HG02885 (cell line): Measurements from ENCODE around the gene ZNF763.
"Not testable (repeated sequence)": the region's sequence is repeated elsewhere in the genome, so short reads cannot be mapped to it uniquely, and the experiment has no call there.

Source experiments
- ATAC-seq: cut with Tn5 transposase; IDR thresholded peaks from one replicate; pipeline ENCODE4 v1.9.1; 2021; ENCODE audit warnings: mild to moderate bottlenecking; ENCODE audit not compliant: unreplicated experiment, poor library complexity

Gene ZNF763

DNA sequence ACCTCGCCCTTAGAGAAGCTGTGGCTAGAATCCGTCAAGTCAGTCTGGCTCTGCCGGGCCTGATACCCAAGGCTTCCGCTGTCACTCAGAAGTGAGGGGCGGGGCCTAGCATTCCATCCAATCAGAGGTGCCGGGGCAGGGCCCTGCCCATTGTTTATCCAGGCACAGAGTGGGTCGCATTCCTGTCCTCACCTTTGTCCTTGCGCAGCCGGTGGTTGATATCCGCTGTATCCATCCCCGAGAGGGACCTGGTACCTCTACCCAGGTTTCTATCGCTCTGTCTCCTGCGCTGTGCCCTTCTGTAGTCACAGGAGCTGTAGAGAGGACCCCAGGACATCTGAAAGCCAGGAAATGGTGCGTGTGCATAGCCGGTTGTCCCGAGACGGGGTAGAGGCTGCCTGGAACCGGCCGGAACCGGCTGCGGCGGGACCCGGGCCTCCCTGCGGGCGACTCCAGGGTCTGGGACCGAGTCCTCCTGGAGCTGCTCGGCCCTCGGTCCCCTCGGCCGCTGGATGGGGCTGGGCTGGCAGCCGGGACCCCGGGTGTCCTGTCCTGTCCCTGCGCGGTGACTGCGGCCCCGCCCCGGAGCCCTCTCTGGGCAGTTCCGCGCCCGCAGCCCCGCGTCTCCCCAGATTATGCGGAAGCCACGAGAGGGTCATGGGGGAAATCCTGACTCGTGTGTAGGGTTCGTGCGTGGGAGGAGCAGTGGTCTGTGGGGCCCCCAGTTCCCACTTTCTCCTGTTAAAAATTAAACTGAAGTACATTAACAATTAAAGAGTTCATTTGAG, at the start of gene ZNF763:
Gene ZNF763, plus strand, starts transcription at position 183 of the 788 bp plus-strand sequence. Its CDS starts 169 bp downstream, at position 352.
- ATAC-seq: peak; percentile 91

DNA sequence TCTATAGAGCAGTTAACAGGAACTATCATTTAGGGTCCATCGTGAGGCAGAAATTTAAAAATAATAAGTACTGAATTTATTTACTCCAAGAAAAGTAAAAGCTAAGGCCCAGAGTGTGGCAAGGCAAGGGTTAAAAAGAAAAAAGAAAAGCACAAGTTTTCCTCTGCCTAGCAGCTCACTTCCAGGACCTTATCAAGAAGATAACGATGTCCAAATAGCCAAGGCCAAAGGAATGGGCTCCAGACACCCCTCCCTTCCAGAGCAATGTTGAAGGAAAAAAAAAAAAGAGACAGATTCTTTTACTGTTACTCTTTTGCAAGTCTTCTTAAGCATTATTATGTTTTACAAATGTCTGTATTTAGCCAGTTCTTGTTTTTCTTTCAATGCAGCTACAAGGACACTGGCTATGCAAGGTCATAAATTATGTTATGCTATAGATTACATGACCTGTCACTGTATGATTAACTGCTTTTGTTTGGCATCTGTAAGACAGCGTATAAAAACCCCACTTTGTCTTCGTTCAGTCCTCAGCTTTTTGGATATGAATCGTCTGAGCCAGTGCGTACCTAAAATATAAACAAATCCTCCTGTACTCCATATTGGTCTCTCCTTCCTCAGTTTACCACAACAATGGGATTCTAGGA, 42.9 kb upstream of the ZNF763 start:
- ATAC-seq: no peak

DNA sequence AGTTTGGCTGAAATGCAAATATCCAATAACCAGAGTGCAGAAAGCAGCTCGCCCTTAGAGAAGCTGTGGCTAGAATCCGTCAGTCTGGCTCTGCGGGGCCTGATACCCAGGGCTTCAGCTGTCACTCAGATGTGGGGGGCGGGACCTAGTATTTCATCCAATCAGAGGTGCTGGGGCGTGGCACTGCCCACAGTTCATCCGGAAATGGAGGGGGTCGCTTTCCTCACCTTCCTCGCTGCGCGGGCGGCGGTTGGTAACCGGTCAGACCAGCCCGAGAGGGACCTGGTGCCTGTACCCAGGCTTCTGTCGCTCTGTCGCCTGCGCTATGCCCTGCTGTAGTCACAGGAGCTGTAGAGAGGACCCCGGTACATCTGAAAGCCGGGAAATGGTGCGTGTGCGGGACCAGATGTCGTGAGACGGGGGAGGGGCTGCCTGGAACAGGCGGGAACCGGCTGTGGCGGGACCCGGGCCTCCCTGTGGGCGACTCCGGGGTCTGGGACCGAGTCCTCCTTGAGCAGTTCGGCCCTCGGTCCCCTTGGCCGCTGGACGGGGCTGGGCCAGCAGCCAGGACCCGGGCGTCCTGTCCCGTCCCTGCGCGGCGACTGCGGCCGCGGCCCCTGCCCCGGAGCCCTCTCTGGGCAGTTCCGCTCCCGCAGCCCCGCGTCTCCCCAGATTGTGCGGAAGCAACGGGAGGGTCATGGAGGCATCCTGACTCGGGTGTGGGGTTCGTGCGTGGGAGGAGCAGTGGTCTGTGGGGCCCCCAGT, 39.8 kb upstream of the ZNF763 start, which contains the start of gene ZNF700:
Gene ZNF700, plus strand, starts transcription at position 222 of the 765 bp plus-strand sequence. Its CDS starts 104 bp downstream, at position 326.
- peak; percentile 87 for ATAC-seq

DNA sequence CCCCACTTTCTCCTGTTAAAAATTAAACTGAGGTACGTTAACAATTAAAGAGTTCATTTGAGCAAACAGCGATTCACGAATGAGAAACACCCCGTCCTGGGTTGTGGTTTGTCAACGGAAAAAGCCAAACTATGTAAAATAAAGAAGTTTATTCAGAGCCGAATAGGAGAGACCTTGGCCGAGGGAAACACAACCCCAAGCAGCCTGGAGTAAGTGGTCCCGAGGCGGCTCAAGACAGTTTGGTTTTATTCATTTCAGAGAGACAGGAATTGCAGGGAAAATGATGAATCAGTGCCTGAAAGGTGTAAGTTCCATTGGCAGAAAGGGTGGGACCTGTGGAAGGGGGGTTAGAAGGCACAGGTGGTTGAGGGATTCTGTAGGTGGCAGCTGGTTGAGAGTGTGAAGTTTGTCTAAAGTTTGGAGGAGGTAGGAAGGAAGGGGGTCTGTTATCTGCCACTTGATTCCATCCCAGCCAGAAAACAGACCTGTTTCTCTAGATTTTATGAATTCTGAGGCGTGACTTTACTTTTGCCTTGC, 39.1 kb upstream of the ZNF763 start:
- not testable (repeated sequence) for ATAC-seq

DNA sequence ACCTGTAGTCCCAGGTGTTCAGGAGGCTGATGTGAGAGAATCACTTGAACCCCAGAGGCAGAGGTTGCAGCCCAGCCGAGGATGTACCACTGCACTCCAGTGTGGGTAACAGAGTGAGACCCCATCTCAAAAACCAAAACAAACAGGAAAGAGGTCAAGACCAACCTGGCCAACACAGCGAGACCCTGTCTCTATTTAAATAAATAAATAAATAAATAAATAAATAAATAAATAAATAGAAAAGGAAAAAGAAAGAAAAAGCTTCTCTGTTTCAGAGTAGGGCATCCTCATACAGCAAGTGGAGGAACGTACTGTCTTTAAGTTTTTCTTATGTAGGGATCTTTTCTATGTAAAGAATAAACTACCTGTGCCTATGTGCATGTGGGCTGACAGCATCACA, 37.6 kb upstream of the ZNF763 start:
- no peak for ATAC-seq

DNA sequence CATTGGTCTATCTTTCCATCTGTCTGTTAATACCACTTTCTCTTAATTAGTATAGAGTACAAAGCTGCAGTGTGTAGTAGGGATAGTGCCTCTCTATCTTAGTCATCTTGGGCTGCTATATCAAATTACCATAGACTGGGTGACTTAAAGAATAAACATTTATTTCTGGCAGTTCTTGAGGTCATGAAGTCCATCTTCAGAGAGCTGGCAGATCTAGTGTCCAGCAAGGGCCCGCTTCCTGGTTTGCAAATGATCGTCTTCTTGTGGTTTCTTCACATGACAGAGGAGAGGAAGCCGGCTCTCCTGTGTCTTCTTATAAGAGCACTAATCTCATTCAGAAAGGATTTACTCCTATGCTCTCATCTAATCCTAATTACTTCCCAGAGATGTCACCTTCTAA, 33.8 kb upstream of the ZNF763 start:
- ATAC-seq: no peak

DNA sequence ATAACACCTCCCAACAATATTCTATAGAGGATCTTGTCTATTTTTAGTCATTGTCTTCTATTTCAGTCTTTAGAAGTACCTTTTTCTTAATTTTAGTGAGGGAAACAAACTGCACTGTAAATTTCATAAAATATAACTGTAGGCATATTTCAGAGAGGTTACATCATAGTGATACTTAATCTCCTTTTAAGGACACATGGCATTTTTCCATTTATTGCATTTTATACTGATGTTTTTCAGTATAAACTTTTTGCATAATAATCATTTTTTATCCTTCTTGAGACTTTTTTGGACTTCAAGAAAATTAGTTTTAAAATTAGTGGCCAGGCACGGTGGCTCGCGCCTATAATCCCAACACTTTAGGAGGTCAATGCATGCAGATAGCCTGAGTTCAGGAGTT, 33.3 kb upstream of the ZNF763 start:
- ATAC-seq: no peak

DNA sequence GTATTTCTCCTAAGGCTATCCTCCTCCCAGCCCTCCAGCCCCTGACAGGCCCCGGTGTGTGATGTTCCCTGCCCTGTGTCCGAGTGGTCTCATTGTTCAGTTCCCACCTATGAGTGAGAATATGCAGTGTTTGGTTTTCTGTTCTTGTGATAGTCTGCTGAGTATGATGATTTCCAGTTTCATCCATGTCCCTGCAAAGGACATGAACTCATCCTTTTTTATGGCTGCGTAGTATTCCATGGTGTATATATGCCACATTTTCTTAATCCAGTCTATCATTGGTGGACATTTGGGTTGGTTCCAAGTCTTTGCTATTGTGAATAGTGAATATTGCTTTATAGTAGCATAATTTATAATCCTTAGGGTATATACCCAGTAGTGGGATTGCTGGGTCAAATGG, 29.0 kb upstream of the ZNF763 start:
- not testable (repeated sequence) for ATAC-seq

DNA sequence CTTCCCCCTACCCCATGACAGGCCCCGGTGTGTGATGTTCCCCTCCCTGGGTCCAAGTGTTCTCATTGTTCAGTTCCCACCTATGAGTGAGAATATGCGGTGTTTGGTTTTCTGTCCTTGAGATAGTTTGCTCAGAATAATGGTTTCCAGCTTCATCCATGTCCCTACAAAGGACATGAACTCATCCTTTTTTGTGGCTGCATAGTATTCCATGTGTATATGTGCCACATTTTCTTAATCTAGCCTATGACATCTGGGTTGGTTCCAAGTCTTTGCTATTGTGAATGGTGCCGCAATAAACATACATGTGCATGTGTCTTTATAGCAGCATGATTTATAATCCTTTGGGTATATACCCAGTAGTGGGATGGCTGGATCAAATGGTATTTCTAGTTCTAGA, 26.5 kb upstream of the ZNF763 start:
- ATAC-seq: not testable (repeated sequence)

DNA sequence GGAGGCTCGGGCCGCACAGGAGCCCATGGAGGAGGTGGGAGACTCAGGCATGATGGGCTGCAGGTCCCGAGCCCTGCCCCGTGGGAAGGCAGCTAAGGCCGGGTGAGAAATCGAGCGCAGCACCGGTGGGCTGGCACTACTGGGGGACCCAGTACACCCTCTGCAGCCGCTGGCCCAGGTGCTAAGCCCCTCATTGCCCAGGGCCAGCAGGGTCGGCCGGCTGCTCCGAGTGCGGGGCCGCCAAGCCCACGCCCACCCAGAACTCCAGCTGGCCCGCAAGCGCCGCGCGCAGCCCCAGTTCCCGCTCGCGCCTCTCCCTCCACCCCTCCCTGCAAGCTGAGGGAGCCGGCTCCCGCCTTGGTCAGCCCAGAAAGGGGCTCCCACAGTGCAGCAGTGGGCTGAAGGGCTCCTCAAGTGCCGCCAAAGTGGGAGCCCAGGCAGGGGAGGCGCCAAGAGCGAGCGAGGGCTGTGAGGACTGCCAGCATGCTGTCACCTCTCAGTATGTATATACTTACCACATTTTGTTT, 23.4 kb upstream of the ZNF763 start:
- ATAC-seq: not testable (repeated sequence)

DNA sequence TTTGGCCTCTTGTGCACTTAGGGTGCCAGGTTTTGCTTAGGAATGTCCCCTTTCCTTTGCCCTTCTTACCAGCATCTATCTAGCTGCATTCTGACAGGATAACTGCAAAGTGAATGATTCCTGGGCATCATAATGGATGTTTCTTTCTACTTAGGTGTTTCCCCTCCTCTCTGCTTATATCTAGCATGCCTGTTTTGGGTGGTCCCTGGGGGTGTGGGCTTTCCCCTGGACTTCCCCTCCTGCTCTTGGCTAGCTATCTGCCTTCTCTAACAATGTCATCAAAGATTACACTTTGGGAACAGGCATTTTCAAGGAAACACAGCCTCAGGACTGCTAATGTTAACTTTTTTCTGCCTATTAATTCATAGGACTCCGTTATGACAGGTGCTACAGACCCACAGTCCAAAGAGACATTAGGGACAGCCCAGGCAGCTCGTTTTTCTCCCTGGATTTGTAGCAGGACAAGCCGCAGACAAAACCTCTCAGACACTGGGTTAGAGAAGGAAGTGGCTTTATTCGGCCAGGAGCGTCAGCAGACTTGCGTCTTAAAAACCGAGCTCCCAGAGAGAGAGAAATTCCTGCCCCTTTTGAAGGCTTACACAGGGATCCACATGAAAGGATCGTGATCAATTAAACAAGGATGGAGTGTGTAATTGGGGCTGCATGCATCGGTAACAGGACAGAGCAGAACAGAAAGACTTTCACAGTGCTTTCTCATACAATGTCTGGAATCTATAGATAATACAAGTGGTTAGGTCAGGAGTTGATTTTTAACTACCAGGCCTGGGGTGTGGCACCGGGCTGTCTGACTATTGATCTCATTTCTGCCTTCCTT, 22.6 kb upstream of the ZNF763 start:
- no peak for ATAC-seq

DNA sequence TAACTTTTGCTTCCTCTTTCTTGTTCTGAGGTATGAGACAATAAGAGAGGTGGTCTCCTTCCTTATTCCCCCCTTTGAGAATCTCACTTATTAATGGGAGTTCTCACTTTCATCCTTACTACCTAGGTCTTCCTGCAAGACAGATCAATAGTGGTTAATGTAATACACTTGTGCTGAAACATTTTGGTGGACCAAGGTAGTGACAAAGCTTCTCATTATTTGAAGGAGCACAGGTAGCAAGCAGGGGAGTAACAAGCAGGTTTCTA, 22.1 kb upstream of the ZNF763 start:
- ATAC-seq: no peak

DNA sequence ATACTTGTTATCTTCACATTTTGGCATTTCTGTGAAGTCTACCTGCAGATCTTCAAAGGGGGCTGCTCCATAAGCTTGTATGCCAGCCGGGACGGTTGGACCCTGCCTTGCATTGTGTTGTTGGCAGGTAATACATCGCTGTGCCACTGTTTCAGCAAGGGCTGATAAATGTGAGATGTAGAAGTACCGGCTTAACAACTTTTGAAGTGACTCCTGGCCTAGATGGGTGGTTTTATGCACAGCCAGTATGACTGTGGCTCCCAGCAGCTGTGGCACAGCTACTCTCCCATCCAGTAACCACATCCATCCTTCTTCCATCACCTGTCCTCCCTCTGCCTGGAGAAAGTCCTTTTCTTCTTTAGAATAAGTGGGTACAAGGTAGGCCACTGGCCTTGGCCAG, 20.2 kb upstream of the ZNF763 start:
- ATAC-seq: no peak

DNA sequence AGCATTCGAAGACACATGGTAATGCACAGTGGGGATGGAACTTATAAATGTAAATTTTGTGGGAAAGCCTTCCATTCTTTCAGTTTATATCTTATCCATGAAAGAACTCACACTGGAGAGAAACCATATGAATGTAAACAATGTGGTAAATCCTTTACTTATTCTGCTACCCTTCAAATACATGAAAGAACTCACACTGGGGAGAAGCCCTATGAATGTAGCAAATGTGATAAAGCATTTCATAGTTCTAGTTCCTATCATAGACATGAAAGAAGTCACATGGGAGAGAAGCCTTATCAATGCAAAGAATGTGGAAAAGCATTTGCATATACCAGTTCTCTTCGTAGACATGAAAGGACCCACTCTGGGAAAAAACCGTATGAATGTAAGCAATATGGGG, 16.2 kb upstream of the ZNF763 start:
- ATAC-seq: no peak

DNA sequence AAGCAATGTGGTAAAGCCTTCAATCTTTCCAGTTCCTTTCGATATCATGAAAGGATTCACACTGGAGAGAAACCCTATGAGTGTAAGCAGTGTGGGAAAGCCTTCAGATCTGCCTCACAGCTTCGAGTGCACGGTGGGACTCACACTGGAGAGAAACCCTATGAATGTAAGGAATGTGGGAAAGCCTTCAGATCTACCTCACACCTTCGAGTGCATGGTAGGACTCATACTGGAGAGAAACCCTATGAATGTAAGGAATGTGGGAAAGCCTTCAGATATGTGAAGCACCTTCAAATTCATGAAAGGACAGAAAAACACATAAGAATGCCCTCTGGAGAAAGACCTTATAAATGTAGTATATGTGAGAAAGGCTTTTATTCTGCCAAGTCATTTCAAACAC, 15.6 kb upstream of the ZNF763 start:
- no peak for ATAC-seq

DNA sequence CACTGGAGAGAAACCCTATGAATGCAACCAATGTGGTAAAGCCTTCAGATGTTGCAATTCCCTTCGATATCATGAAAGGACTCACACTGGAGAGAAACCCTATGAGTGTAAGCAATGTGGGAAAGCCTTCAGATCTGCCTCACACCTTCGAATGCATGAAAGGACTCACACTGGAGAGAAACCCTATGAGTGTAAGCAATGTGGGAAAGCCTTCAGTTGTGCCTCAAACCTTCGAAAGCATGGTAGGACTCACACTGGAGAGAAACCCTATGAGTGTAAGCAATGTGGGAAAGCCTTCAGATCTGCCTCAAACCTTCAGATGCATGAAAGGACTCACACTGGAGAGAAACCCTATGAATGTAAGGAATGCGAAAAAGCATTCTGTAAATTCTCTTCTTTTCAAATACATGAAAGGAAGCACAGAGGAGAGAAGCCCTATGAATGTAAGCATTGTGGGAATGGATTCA, 15.2 kb upstream of the ZNF763 start:
- not testable (repeated sequence) for ATAC-seq

DNA sequence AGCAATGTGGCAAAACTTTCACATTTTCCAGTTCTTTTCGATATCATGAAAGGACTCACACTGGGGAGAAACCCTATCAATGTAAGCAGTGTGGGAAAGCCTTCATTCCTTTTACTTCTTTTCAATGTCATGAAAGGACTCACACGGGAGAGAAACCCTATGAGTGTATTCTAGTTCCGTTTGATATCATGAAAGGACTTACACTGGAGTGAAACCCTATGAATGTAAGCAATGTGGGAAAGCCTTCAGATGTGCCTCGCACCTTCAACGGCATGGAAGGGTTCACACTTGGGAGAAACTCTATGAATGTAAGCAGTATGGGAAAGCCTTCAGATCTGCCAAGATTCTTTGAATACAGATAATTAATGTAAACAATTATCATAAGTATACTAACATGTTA, 14.5 kb upstream of the ZNF763 start:
- no peak for ATAC-seq

DNA sequence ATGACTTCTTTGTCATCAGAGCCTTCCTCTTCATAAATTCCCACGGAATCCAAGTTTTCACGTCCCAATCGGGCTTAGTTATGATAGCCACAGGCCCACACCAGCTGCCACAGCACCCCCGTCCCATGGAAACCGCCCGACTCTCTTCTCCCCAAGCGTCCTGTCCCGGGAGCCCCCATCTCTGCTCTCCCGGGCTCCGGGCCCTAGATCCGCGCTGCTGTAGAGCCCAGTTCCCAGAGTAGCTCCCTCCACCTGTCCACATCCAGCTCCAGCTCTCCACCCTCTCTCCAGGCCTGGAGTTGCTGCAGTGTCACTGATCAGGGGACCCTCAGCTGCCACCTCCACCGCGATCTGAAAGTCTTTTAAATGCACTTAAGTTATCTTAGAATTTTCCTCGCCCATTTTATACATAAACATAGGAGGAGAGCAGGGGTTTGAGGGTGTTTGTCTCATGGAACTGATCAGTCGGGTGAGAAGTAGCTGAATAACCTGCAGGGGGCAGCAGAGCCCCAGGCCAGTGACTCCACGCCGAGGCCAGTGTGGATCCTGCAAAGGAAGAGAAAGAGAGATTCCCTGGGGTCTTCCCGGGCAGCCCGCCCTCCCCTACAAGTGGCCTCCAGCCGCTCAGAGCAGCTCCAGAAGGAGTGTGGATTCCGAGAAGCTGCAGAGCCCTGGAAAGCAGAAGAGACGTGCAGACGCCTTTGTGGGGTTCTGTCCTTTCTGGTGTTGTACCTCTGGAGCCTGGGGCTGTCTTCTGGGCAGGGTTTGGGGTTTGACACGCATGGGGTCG, 1.1 kb upstream of the ZNF763 start:
- ATAC-seq: no peak

DNA sequence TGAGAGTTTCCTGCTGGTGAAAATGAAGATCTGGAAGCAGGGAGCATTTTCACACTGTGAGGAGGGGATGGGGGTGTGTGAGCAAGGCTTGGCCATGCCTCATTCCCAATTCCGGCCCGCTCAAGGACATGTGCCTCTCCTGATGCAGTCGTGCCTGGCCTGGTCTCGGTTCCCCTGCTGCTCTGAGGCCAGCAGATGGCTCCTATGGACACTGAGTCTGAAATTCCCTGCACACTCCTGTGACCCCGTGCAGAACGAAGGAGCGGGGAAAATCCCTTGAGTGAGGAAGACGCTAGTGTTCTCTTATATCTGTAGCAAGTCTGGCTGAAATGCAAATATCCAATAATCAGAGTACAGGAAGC, 363 bp upstream of the ZNF763 start:
- no peak for ATAC-seq
